GM10266 (cell line): ENCODE results near the gene FBP2.
"Not testable (repeated sequence)": the region's sequence is repeated elsewhere in the genome, so short reads cannot be mapped to it uniquely, and the experiment has no call there.

Experiments used
- DNase-seq: peaks from one replicate; pipeline ENCODE4 v3.0.0; 2012; ENCODE audit errors: extremely low spot score
- TF ChIP-seq, protein P1 (sequence below): IDR thresholded peaks from 2 replicates; pipeline ENCODE4 v1.5.1; 2012; ENCODE audit warnings: mild to moderate bottlenecking, low read depth; ENCODE audit not compliant: control insufficient read depth, insufficient read depth; ENCODE audit errors: missing control alignments

The FBP2 gene

DNA sequence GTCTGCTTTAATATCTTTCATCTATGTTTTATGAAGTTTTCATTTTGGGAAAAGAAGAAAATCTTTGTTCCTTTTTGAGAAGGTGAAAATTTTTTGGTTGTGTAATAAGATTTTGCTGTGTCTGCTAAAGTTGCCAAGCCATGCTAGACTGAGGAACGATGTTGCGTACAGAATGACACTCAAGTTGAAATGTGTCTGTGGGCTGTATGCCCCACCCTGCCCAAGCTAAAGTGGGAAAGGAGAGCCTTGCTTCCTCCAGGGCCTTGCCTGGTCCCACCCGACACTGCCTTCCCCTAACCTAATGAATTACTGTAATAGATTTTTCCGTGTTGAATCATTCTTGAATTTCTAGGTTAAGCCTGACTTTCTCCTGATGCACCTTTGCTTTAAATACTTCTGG is 36.2 kb downstream of the FBP2 start:
- DNase-seq: no peak
- TF ChIP-seq, protein P1, sequence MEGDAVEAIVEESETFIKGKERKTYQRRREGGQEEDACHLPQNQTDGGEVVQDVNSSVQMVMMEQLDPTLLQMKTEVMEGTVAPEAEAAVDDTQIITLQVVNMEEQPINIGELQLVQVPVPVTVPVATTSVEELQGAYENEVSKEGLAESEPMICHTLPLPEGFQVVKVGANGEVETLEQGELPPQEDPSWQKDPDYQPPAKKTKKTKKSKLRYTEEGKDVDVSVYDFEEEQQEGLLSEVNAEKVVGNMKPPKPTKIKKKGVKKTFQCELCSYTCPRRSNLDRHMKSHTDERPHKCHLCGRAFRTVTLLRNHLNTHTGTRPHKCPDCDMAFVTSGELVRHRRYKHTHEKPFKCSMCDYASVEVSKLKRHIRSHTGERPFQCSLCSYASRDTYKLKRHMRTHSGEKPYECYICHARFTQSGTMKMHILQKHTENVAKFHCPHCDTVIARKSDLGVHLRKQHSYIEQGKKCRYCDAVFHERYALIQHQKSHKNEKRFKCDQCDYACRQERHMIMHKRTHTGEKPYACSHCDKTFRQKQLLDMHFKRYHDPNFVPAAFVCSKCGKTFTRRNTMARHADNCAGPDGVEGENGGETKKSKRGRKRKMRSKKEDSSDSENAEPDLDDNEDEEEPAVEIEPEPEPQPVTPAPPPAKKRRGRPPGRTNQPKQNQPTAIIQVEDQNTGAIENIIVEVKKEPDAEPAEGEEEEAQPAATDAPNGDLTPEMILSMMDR: no peak

DNA sequence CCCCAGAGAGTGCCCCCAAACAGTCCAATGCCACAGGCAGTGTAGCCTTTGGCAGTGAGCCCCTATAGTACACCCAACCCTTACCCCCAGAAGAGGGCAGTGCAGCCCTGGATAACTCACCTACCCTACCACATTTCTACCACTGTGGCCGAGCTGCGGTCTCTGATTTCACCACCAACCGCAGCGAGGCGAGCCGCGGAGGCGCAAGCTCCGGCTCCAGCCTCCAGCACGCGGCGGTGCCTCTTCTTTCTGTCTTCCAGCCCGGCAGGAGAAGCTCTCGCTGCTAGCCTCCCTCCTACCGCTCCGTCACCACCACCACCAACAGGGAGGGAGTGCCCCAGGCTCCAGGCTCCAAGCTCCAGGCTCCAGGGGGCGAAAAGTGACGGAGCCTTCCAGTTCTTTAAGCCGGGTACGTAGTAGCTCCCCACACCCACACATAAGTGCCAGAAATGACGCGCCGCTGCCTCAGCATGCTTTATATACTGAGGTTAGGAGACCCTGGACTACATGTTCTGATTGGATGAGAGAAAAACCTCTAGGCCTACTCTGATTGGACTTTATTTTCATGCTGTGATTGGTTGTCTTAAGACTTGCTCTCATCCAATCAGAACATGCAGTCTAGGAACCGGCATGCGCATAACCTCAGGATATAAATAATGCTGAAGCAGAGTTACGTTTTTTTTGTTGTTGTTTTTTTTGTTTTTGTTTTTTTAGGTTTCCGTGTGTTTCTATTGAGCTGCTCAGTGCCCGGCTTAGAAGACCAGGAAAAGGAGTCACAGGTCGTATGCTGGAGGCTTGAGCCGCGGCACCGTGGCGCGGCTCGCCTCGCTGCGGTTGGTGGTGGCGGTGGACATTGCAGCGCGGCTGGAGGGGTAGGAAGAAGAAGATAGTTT is 38.9 kb downstream of the FBP2 start, which contains the start of gene PCAT7:
TSS of gene PCAT7 (plus strand) at position 645 of the 893 bp plus-strand sequence.
- TF ChIP-seq, protein P1: peak; percentile 42
- peak; percentile 43 for DNase-seq

DNA sequence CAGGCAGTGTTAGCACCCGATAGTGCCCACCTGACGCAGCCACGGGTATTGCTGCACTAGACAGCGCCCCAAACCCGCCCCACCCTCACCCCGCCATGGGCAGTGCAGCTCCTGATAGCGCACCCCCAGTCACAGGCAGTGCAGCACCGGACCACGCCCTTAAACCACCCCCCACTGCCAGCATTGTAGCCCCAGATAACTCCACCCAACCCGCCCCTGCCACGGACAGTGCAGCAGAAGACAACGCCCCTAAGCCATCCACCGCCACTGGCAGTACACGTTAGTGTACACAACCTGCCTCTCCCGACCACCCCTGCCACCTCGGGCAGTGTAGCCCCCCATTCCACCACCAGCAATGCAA is 39.6 kb downstream of the FBP2 start:
- TF ChIP-seq, protein P1: no peak
- DNase-seq: no peak

DNA sequence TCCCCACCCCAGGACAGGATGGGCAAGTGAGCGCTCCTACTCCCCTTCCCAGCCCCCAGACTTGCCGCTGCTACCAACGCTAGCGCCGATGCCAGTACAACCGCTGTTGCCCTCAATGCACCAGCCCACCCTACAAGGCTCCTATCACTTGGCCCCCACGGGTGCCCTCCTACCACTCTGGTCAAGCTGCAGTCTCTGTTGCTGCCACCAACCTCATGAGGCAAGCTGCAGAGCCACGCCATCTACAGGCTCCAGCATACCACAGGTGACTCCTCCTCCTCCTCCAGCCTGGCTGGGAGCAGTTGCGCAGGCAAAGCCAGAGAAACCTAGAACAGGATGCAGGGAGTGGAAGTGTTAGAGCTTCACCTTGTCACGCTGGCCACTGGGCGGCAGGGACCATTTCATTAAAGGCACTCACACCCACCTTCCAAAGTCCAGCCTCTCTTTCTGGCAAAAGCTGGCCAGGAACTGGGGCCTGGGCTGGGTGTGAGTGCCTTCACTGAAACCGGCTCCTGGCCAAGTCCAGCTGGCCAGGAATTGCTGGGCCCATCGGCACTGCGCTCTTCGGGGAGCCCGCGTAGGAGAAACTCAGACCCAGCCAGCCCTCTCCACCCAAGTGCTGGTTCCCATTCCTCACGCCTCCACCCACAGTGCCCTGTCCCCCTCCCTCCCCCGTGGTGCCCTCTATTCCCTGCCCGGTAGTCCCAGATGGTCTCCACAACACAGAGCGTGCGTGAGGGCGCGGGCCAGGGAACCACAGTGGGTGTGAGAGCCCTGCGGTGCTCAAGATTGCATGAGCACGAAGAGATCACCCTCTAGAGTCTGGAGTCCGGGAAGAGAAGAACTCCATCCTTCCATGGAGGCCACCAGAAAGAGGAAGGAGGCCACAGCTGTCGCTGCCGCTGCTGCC is 40.3 kb downstream of the FBP2 start:
- TF ChIP-seq, protein P1: no peak
- no peak for DNase-seq

DNA sequence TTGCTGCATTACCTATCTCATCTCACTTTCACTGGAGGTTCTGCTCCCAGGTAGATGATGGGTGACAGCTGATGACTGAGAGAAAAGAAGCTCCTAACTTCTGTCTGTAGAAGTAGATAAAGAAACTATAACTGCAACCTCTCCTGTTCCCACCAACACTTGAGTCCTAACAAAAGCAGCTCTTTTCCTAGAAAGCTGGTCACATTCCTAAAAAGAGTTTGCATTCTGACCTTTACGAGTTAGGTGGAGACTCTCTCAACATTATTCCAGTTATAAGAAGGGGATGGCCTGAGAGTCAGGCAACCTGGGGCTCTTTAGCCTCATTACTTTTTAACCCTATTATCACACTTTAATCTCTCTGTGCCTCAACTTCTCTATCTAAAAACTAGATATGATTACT is 47.7 kb downstream of the FBP2 start:
- no peak for DNase-seq
- TF ChIP-seq, protein P1: no peak

DNA sequence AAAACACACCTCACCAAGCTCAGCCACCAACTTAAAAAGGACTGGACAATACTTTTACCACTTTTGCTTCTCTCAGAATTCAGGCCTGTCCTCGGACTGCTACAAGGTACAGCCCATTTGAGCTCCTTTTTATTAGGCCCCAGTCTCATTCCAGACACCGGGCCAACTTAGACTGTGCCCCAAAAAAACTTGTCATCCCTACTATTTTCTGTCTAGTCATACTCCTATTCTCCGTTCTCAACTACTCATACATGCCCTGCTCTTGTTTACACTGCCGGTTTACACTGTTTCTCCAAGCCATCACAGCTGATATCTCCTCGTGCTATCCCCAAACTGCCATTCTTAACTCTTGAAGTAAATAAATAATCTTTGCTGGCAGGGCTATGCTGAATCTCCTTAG is 49.3 kb downstream of the FBP2 start:
- not testable (repeated sequence) for DNase-seq

DNA sequence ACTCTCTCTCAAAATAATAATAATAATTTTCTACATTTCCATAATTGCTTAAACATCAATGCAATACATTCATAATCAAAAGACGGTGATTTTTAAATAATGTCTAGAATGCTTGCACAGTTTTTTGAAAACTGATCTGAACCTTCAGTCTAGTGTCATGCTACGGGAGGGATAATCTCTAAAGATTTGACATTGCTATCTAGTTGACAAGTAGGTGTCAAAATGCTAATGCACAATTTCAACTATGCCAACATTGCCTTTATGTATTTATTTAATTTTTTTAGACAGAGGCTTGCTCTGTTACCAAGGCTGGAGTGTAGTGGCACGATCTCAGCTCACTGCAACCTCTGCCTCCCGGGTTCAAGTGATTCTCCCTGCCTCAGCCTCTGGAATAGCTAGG is 54.7 kb downstream of the FBP2 start:
- no peak for DNase-seq

More for the DNA sequence above, 54.7 kb downstream of the FBP2 start:
- TF ChIP-seq, protein P1: no peak
